AG10803 (cell line): ENCODE measurements around the gene TRAF5.
A peak's percentile ranks its signal among the peaks of the same experiment; 100 is the strongest.
"Not testable (repeated sequence)": the region's sequence is repeated elsewhere in the genome, so short reads cannot be mapped to it uniquely, and the experiment has no call there.

ENCODE experiments used
- DNase-seq: peaks from one replicate; pipeline ENCODE4 v3.0.0; 2010; ENCODE audit warnings: low read depth
- H3K4me3 ChIP-seq: 2 replicates; pipeline ENCODE4 v1.5.1; 2011; ENCODE audit warnings: mild to moderate bottlenecking, low read length, control low read depth
- TF ChIP-seq, protein P1 (sequence below): conservative IDR thresholded peaks from 2 replicates; pipeline ENCODE4 v1.5.1; 2011; ENCODE audit warnings: mild to moderate bottlenecking, low read length, control low read depth, inconsistent platforms

TRAF5 gene

DNA sequence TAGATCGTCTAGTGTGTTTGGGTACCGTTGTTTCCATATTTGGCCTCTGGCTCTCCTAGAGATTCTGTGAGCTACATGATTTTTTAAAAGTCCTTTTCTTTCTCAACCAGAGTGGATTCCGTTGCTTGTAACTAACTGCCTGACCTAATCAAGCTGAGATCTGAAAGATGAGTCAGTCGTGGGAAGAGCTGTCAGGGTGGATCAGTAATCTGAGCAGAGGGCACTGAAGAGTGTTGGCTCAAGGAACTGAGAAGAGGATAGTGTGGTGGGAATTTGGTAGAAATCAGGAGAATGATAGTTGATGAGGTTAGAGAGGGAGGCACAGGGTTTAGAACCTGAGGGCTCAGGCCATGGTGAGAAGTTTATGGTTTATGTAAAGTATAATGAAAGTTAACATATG, 52.2 kb downstream of the TRAF5 start:
- peak; percentile 73 for DNase-seq
- H3K4me3 ChIP-seq, result no peak overlapping the region
- TF ChIP-seq, protein P1, sequence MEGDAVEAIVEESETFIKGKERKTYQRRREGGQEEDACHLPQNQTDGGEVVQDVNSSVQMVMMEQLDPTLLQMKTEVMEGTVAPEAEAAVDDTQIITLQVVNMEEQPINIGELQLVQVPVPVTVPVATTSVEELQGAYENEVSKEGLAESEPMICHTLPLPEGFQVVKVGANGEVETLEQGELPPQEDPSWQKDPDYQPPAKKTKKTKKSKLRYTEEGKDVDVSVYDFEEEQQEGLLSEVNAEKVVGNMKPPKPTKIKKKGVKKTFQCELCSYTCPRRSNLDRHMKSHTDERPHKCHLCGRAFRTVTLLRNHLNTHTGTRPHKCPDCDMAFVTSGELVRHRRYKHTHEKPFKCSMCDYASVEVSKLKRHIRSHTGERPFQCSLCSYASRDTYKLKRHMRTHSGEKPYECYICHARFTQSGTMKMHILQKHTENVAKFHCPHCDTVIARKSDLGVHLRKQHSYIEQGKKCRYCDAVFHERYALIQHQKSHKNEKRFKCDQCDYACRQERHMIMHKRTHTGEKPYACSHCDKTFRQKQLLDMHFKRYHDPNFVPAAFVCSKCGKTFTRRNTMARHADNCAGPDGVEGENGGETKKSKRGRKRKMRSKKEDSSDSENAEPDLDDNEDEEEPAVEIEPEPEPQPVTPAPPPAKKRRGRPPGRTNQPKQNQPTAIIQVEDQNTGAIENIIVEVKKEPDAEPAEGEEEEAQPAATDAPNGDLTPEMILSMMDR, result no peak

DNA sequence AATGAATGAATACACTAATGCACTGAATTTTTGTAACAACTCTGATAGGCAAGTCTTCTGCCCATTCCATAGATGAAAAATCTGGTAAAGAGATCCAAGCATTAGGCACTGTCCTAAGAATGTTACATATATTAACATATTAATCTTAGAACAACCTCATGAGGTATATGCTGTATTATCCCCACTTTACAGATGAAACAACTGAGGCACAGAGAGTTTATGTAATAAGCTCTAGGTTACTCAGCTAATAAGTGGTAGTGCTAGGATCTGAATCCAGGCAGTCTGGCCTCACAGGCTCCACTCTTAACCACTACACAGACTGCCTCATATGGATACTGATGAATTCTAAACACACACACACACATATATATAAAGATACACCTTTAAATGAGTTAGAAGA, 52.8 kb downstream of the TRAF5 start:
- DNase-seq, result no peak
- H3K4me3 ChIP-seq, result no peak overlapping the region
- TF ChIP-seq, protein P1, result no peak

DNA sequence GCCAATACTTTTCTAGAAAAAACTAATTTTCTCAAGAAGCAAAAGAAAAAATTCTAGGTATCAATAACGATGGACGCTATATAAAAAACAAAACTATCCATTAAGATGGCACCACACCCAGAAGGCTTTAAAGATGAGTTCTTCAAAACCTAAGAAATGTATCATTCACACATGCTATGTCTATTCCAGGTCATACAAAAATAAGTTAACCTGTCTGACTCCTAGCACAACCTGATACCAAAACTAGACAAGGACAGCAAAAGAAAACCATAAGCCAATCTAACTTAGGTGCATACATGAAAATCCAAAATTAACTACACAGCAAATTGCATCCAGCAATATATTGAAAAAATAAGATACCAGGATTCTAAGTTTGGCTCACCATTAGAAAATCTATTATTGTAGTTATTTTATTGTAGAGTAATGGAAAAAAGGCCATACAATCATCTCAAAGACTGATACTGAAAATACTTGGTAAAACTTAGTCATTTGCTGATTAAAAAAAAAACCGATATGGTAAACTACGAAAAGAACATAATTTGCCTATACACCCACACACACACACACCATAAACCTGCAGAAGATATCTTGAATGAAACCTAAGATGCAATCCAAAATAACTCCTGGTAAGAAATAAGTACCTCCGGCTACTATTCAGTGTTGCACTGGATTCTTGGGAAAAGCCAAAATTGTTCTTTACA, 55.0 kb downstream of the TRAF5 start:
- no peak for DNase-seq
- H3K4me3 ChIP-seq, result no peak overlapping the region

DNA sequence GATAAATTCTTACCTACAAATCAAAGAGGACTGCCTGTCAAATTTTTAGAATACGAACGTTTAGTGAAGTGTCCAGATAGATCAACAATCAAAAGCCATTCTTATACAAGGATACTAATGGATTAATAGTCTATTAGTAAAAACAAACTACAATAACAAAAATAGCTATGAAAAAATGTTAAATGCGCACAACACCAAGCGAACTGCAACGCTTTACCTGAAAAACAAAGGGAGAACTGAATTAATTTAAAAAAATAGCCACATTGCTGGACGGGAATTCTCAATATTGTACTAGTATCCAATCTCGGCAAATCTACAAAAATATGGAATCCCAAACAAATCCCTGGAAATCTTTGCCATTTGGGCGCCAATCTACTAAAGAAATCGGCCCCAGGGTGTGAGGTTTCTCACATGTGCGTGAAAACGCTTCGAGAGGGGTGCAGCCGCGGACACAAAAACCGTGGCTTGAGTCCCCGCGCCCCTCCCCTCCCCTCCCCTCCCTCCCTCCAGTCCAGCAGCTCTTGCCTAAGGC, 55.6 kb downstream of the TRAF5 start:
- TF ChIP-seq, protein P1, result no peak
- no peak for DNase-seq
- H3K4me3 ChIP-seq, result peak overlapping the region; percentile 79

More for the DNA sequence above, 55.0 kb downstream of the TRAF5 start:
- TF ChIP-seq, protein P1, result no peak

DNA sequence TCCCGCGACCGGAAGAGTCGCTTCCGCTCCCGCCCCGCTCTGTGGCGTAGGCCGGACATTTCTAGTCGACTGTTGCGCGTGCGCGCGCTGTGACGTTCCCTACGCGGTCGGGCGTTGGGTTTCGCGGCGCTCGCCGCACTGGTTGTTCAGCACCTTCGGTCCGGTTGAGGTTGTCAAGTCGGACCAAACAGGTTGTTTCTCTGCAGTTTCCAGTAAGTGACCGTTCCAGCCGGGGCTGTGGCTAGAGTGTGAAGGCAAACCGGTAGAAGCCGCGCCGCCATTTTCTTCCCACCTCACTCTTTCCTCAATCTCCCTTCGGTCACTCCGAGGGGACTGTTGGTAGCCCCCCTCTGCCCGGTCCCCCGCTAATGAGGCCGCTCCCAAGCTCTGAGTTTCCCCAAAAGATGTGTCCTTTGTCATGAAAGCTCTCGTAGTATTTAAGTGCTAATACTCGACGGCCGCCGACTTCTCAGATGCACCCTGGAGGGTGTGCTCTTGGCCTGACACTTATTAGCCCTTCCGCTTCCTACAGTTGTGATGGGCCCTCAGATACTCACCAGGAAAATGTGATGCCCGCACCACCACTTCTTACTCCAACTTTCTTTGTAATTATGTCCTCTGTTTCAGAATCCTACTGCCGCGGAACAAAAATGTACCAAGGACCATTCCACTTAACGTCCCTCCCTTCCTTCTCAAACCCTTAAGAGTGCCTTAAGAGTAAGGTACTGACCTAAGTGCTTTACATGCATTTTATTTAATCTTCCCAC, 56.3 kb downstream of the TRAF5 start:
- DNase-seq, result peak; percentile 91
- TF ChIP-seq, protein P1, result no peak

DNA sequence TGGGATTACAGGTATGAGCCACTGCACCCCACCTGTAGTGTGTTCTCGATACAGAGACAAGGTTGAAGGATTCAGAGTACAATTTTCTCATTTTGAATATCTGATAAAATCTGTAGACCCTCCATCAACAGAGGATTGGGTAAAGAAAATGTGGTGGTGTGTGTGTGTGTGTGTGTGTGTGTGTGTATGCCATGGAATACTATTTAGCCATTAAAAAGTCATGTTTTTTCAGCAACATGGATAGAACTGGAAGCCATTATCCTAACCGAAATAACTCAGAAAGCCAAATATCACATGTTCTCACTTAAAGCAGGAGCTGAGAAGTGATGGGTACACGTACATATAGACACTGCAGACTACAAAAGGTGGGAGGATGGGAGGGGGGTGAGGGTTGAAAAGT, 57.9 kb downstream of the TRAF5 start:
- TF ChIP-seq, protein P1, result no peak
- DNase-seq, result no peak

More for the DNA sequence above, 56.3 kb downstream of the TRAF5 start:
- H3K4me3 ChIP-seq, result peak overlapping the region; percentile 79

DNA sequence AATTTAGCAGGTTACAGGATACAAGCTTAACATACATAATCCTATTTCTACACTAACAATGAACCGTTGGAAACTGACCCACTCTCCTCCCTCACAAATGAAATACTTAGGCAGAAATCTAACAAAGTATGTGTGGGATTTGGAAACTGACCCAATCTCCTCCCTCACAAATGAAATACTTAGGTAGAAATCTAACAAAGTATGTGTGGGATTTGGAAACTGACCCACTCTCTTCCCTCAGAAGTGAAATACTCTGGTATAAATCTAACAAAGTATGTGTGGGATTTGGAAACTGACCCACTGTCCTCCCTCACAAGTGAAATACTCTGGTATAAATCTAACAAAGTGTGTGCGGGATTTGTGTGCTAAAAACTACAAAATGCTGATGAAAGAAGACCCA, 60.3 kb downstream of the TRAF5 start:
- peak; percentile 98 for DNase-seq
- no peak overlapping the region for H3K4me3 ChIP-seq
- TF ChIP-seq, protein P1, result no peak

More for the DNA sequence above, 57.9 kb downstream of the TRAF5 start:
- H3K4me3 ChIP-seq, result no peak overlapping the region

DNA sequence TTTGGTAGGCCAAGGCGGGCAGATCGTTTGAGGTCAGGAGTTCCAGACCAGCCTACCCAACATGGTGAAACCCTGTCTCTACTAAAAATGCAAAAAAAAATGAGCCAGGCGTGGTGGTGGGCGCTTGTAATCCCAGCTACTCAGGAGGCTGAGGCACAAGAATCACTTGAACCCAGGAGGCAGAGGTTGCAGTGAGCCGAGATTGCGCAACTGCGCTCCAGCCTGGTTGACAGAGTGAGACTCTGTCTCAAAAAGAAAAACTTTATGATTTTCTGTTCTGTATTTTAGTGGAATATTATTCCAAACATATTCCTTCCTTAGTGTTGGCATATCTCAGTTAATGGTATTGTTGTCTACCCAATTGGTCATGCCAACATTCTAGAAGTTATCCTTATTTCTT, 64.2 kb downstream of the TRAF5 start:
- H3K4me3 ChIP-seq, DNase-seq: not testable (repeated sequence)
